Astrocyte (in vitro differentiated cells and primary cell): ENCODE results near the gene CHRDL2. TPM values are rescaled to one million over a fixed set of nuclear protein-coding genes. Genes with fewer than 3 reads are reported as not detected.

ENCODE experiments used
- DNase-seq: peaks from one replicate; pipeline ENCODE4 v3.0.0-alpha.2; 2010; ENCODE audit warnings: low read depth
- FAIRE-seq: peaks from 2 replicates; lab custom pipeline; 2011; peaks lifted over from hg19 to GRCh38; lab: Jason Lieb, UNC
- H2AFZ ChIP-seq: 2 replicates; pipeline ENCODE4 v1.6.0; 2012; ENCODE audit warnings: low read depth, low read length, inconsistent platforms
- H3K27ac ChIP-seq: 2 replicates; pipeline ENCODE4 v1.5.1; 2011; ENCODE audit warnings: low read depth, low read length, inconsistent platforms
- H3K27me3 ChIP-seq: 2 replicates; pipeline ENCODE4 v1.6.0; 2011; ENCODE audit warnings: low read length, inconsistent platforms; ENCODE audit not compliant: insufficient read depth
- H3K36me3 ChIP-seq: 2 replicates; pipeline ENCODE4 v1.5.1; 2011; ENCODE audit warnings: low read length, inconsistent platforms; ENCODE audit not compliant: insufficient read depth
- H3K4me1 ChIP-seq: 2 replicates; pipeline ENCODE4 v1.5.1; 2011; ENCODE audit warnings: low read length, inconsistent platforms; ENCODE audit not compliant: insufficient read depth
- H3K4me2 ChIP-seq: 2 replicates; pipeline ENCODE4 v1.6.0; 2012; ENCODE audit warnings: low read length, inconsistent platforms
- H3K4me3 ChIP-seq: 2 replicates; pipeline ENCODE4 v1.5.1; 2011; ENCODE audit warnings: low read depth, mild to moderate bottlenecking, low read length, inconsistent platforms; ENCODE audit not compliant: insufficient read depth
- H3K79me2 ChIP-seq: 2 replicates; pipeline ENCODE4 v1.6.0; 2012; ENCODE audit warnings: mild to moderate bottlenecking, low read length, inconsistent platforms; ENCODE audit not compliant: insufficient read depth
- H3K9ac ChIP-seq: 2 replicates; pipeline ENCODE4 v1.6.0; 2012; ENCODE audit warnings: mild to moderate bottlenecking, low read length, inconsistent platforms
- H3K9me3 ChIP-seq: 2 replicates; pipeline ENCODE4 v1.5.1; 2012; ENCODE audit warnings: low read depth, mild to moderate bottlenecking, low read length, inconsistent platforms; ENCODE audit not compliant: insufficient read depth
- H4K20me1 ChIP-seq: 2 replicates; pipeline ENCODE4 v1.6.0; 2012; ENCODE audit warnings: low read length, inconsistent platforms; ENCODE audit not compliant: insufficient read depth
- H3K27ac Mint-ChIP-seq: one replicate; pipeline ENCODE4 v1.8.0; 2021; ENCODE audit warnings: mild to moderate bottlenecking, mixed read lengths; ENCODE audit not compliant: unreplicated experiment
- H3K27me3 Mint-ChIP-seq: one replicate; pipeline ENCODE4 v1.8.0; 2021; ENCODE audit warnings: low read depth, mixed read lengths; ENCODE audit not compliant: unreplicated experiment
- H3K36me3 Mint-ChIP-seq: one replicate; pipeline ENCODE4 v1.8.0; 2021; ENCODE audit warnings: low read depth, mixed read lengths; ENCODE audit not compliant: unreplicated experiment
- H3K4me1 Mint-ChIP-seq: one replicate; pipeline ENCODE4 v1.8.0; 2021; ENCODE audit warnings: low read depth, mixed read lengths; ENCODE audit not compliant: unreplicated experiment
- H3K4me3 Mint-ChIP-seq: one replicate; pipeline ENCODE4 v1.8.0; 2021; ENCODE audit warnings: mild to moderate bottlenecking, moderate library complexity, mixed read lengths; ENCODE audit not compliant: unreplicated experiment
- H3K9me3 Mint-ChIP-seq: one replicate; pipeline ENCODE4 v1.8.0; 2021; ENCODE audit warnings: mild to moderate bottlenecking, mixed read lengths; ENCODE audit not compliant: unreplicated experiment
- EZH2 ChIP-seq: IDR thresholded peaks from 2 replicates; pipeline ENCODE4 v1.6.1; 2012; ENCODE audit warnings: mild to moderate bottlenecking, low read length, inconsistent platforms; ENCODE audit not compliant: insufficient read depth
- total RNA-seq: library from RNA; stranded (reverse); gene quantifications from 2 replicates; pipeline ENCODE4 v1.2.1, GENCODE V29; 2021
- TF ChIP-seq, protein P1 (sequence below): IDR thresholded peaks from 2 replicates; pipeline ENCODE4 v1.5.1; 2011; ENCODE audit warnings: low read depth, mild to moderate bottlenecking, inconsistent platforms, low read length, moderate library complexity; ENCODE audit not compliant: insufficient read depth

The CHRDL2 gene
- total RNA-seq, 1 donor from 2014 or later, result not detected

DNA sequence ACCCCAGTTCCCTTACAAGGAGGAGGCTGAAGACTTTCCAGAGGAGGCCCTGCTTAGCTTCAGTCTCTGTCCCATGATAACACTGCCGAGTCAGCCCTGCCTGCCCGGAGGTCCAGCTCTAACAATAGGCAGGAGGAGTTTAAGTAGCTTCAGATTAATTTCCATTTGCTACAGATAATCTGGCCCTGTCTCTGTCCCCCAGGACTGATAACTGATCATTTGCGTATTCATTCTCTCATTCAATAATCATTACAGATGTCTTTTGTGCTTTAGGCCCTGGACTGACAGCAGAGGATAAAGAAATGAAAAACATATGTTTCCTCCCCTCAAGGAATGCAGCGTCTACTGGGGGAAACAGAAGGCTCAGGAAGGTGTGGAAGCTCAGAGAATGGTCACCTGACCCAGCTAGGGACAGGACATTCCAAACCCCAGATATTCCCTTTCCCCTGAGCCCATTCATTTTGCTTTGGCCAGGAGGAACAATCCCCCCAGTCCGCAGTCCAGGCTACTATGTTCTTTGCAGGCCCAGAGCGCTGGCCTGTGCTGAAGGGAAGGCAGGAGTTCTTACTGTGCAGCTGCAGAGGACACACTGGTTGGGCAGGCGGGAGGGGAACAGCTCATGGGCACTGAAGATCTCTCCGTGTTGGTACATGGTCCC is 20.8 kb downstream of the CHRDL2 start:
- Mint-ChIP-seq H3K4me1 (peaks cover 10% of the 10 kb centered on the region), H3K27me3 (peaks cover 38% of the 10 kb centered on the region), H3K9me3 (no peaks in the 10 kb centered on the region), H3K36me3 (peaks cover 2% of the 10 kb centered on the region), H3K27ac (peak overlapping the region; percentile 48), H3K4me3 (no peak overlapping the region)
- no peak for TF ChIP-seq EZH2
- TF ChIP-seq, protein P1, sequence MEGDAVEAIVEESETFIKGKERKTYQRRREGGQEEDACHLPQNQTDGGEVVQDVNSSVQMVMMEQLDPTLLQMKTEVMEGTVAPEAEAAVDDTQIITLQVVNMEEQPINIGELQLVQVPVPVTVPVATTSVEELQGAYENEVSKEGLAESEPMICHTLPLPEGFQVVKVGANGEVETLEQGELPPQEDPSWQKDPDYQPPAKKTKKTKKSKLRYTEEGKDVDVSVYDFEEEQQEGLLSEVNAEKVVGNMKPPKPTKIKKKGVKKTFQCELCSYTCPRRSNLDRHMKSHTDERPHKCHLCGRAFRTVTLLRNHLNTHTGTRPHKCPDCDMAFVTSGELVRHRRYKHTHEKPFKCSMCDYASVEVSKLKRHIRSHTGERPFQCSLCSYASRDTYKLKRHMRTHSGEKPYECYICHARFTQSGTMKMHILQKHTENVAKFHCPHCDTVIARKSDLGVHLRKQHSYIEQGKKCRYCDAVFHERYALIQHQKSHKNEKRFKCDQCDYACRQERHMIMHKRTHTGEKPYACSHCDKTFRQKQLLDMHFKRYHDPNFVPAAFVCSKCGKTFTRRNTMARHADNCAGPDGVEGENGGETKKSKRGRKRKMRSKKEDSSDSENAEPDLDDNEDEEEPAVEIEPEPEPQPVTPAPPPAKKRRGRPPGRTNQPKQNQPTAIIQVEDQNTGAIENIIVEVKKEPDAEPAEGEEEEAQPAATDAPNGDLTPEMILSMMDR, result no peak
- H4K20me1 ChIP-seq, result no peaks in the 10 kb centered on the region
- FAIRE-seq, result no peak
- DNase-seq, result peak; percentile 36
- H3K27me3 ChIP-seq, result no peaks in the 10 kb centered on the region
- H3K36me3 ChIP-seq, result no peaks in the 10 kb centered on the region
- H3K4me3 ChIP-seq, result no peak overlapping the region
- no peak overlapping the region for H3K27ac ChIP-seq
- no peaks in the 10 kb centered on the region for H3K79me2 ChIP-seq
- H2AFZ ChIP-seq, result no peak overlapping the region
- H3K4me1 ChIP-seq, result no peaks in the 10 kb centered on the region
- no peak overlapping the region for H3K9ac ChIP-seq
- H3K9me3 ChIP-seq, result no peaks in the 10 kb centered on the region
- no peak overlapping the region for H3K4me2 ChIP-seq

DNA sequence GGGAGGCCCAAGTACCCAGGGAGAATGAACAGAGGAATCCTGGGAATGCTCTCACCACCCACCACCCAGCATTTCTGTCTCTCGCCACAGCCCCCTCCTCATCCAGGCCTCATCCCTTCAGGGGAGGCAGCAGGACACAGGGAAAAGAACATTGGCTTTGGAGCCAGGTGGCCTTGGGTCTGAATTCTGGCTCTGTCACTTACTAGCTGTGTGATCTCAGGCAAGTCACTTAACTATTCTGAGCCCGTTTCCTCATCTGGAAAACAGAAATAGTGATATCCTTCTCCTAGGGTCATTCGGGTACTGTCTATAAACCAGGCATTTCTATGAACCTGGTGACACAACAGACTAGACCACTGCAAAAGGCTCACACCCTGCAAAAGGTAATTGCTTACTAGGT is 22.1 kb downstream of the CHRDL2 start:
- no peak for FAIRE-seq
- no peak overlapping the region for H3K4me3 Mint-ChIP-seq
- TF ChIP-seq EZH2, result no peak
- TF ChIP-seq, protein P1, result no peak
- Histone ChIP-seq H3K79me2 (no peaks in the 10 kb centered on the region), H3K9me3 (no peaks in the 10 kb centered on the region), H4K20me1 (no peaks in the 10 kb centered on the region), H3K27me3 (no peaks in the 10 kb centered on the region), H3K4me2 (no peak overlapping the region), H3K36me3 (no peaks in the 10 kb centered on the region), H2AFZ (no peak overlapping the region), H3K4me1 (no peaks in the 10 kb centered on the region), H3K9ac (no peak overlapping the region), H3K4me3 (no peak overlapping the region), H3K27ac (no peak overlapping the region)
- peaks cover 10% of the 10 kb centered on the region for H3K4me1 Mint-ChIP-seq
- peaks cover 2% of the 10 kb centered on the region for H3K36me3 Mint-ChIP-seq
- no peaks in the 10 kb centered on the region for H3K9me3 Mint-ChIP-seq
- DNase-seq, result no peak
- peaks cover 38% of the 10 kb centered on the region for H3K27me3 Mint-ChIP-seq
- no peak overlapping the region for H3K27ac Mint-ChIP-seq

GRCh38 chr11:74707602-74708510 is 23.4 kb downstream of the CHRDL2 start:
- Histone ChIP-seq H3K27ac (no peak overlapping the region), H3K4me2 (no peak overlapping the region), H3K79me2 (no peaks in the 10 kb centered on the region), H3K9ac (no peak overlapping the region), H2AFZ (no peak overlapping the region), H3K4me3 (no peak overlapping the region), H3K4me1 (no peaks in the 10 kb centered on the region), H4K20me1 (no peaks in the 10 kb centered on the region), H3K9me3 (no peaks in the 10 kb centered on the region), H3K27me3 (no peaks in the 10 kb centered on the region), H3K36me3 (no peaks in the 10 kb centered on the region)
- H3K9me3 Mint-ChIP-seq, result no peaks in the 10 kb centered on the region
- no peak for DNase-seq
- no peak overlapping the region for H3K27ac Mint-ChIP-seq
- no peak for FAIRE-seq
- peaks cover 36% of the 10 kb centered on the region for H3K27me3 Mint-ChIP-seq
- no peak for TF ChIP-seq EZH2
- TF ChIP-seq, protein P1, result no peak
- peaks cover 10% of the 10 kb centered on the region for H3K4me1 Mint-ChIP-seq
- peaks cover 2% of the 10 kb centered on the region for H3K36me3 Mint-ChIP-seq
- H3K4me3 Mint-ChIP-seq, result no peak overlapping the region
